Smooth muscle cell (in vitro differentiated cells): ENCODE results near the gene SLC49A4. TPM values are rescaled to one million over a fixed set of nuclear protein-coding genes. Genes with fewer than 3 reads are reported as not detected.

Source experiments
- DNase-seq: peaks from one replicate; lab custom pipeline; 2025; ENCODE audit not compliant: unreplicated experiment; lab: John Stamatoyannopoulos, UW
- H2AFZ ChIP-seq: fragments of 200-600 bp; sonication (generic); 2 replicates; pipeline ENCODE4 v1.6.0; 2016; ENCODE audit warnings: antibody characterized with exemption, low read depth, mild to moderate bottlenecking
- H3F3A ChIP-seq: fragments of 200-600 bp; sonication (generic); 2 replicates; pipeline ENCODE4 v1.6.0; 2017; ENCODE audit warnings: antibody characterized with exemption, low read depth
- H3K27ac ChIP-seq: fragments of 200-600 bp; sonication (generic); 2 replicates; pipeline ENCODE4 v1.5.1; 2016; ENCODE audit warnings: low read depth, mild to moderate bottlenecking
- H3K27me3 ChIP-seq: fragments of 200-600 bp; sonication (generic); 2 replicates; pipeline ENCODE4 v1.6.1; 2016; ENCODE audit warnings: low read depth, mild to moderate bottlenecking
- H3K36me3 ChIP-seq: fragments of 200-600 bp; sonication (generic); 2 replicates; pipeline ENCODE4 v1.5.1; 2016; ENCODE audit warnings: low read depth
- H3K4me1 ChIP-seq: fragments of 200-600 bp; sonication (generic); 2 replicates; pipeline ENCODE4 v1.5.1; 2016; ENCODE audit warnings: low read depth
- H3K4me2 ChIP-seq: fragments of 200-600 bp; sonication (generic); 2 replicates; pipeline ENCODE4 v1.6.0; 2016; ENCODE audit warnings: mild to moderate bottlenecking
- H3K4me3 ChIP-seq: fragments of 200-600 bp; sonication (generic); 2 replicates; pipeline ENCODE4 v1.5.1; 2016; ENCODE audit warnings: mild to moderate bottlenecking
- H3K79me2 ChIP-seq: fragments of 200-600 bp; sonication (generic); 2 replicates; pipeline ENCODE4 v1.6.0; 2016; ENCODE audit warnings: low read depth, mild to moderate bottlenecking
- H3K9ac ChIP-seq: fragments of 200-600 bp; sonication (generic); 2 replicates; pipeline ENCODE4 v1.6.0; 2016; ENCODE audit warnings: low read depth
- H3K9me3 ChIP-seq: fragments of 200-600 bp; sonication (generic); replicated peaks from 2 replicates; pipeline ENCODE4 v1.5.1; 2016; ENCODE audit warnings: low read depth
- H4K20me1 ChIP-seq: fragments of 200-600 bp; sonication (generic); 2 replicates; pipeline ENCODE4 v1.6.0; 2016; ENCODE audit warnings: low read depth
- WGBS: methylation state at CpG from one replicate; pipeline ENCODE4 v1.1.7; 2016; ENCODE audit warnings: low lambda C conversion rate; 5-methylcytosine and 5-hydroxymethylcytosine counted together
- polyA plus RNA-seq: library from polyadenylated mRNA; unstranded; fragments of >200 nt; fragmentation: Nextera tagmentation; extraction: Ambion mirVana; gene quantifications from 2 replicates; pipeline ENCODE4 v1.2.1, GENCODE V29; 2016
- total RNA-seq: library from RNA; depleted of rRNA; stranded (reverse); fragments of >200 nt; gene quantifications from 2 replicates; pipeline ENCODE4 v1.2.3, GENCODE V29; 2014
- TF ChIP-seq, protein P1 (sequence below): fragments of 200-600 bp; sonication (generic); IDR thresholded peaks from 2 replicates; pipeline ENCODE4 v1.5.1; 2017; ENCODE audit warnings: borderline replicate concordance, mild to moderate bottlenecking, antibody characterized with exemption; ENCODE audit not compliant: insufficient read depth, poor library complexity, severe bottlenecking

SLC49A4 gene
- total and polyA plus RNA-seq, 2 experiments from 2014 or later, result 7.8 to 19.5 TPM

DNA sequence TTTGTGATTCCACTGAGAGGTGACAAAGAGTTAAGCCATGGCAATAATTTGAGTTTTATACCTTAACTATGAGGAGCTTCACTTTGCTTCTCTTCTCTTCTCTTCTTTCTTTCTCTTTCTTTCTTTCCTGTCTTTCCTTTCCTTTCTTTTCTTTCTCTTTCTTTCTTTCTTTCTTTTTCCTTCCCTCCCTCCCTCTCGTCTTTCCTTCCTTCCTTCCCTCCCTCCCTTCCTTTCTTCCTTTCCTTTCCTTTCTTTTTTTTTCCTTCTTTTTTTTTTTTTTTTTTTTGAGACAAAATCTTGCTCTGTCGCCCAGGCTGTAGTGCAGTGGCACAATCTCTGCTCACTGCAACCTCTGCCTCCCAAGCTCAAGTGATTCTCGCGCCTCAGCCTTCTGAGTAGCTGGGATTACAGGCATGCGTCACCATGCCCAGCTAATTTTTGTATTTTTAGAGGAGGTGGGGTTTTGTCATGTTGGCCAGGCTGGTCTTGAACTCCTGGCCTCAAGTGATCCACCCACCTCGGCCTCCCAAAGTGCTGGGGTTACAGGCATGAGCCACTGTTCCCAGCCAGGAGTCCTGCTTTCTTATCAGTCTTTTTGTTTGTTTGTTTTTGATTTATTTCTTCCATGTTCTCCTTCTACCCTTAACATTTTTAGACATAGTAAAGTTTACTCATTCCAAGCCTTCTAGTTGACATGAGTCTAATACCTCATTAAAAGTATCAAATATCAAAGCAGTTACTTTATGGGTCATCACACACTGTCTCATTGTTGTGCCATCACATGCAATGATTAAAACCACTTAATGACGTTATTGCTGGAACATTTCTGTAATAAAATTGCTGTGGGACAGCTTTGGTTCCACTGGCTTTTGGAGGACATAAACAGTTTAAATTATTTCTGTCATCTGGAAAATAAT, 29.9 kb downstream of the SLC49A4 start:
- Histone ChIP-seq H3K4me1 (no peaks in the 10 kb centered on the region), H3K4me3 (no peak overlapping the region), H3K9me3 (no peaks in the 10 kb centered on the region), H3K9ac (peak overlapping the region; percentile 50), H3K4me2 (peak overlapping the region; percentile 31), H3K27ac (peak overlapping the region; percentile 85), H3K36me3 (peaks cover 6% of the 10 kb centered on the region), H3K79me2 (no peaks in the 10 kb centered on the region), H4K20me1 (no peaks in the 10 kb centered on the region), H3K27me3 (no peaks in the 10 kb centered on the region), H2AFZ (peak overlapping the region; percentile 22), H3F3A (peaks cover 3% of the 10 kb centered on the region)
- WGBS, result 76% methylated on average over 7 of the region's 7 CpGs
- no peak for DNase-seq
- TF ChIP-seq, protein P1, sequence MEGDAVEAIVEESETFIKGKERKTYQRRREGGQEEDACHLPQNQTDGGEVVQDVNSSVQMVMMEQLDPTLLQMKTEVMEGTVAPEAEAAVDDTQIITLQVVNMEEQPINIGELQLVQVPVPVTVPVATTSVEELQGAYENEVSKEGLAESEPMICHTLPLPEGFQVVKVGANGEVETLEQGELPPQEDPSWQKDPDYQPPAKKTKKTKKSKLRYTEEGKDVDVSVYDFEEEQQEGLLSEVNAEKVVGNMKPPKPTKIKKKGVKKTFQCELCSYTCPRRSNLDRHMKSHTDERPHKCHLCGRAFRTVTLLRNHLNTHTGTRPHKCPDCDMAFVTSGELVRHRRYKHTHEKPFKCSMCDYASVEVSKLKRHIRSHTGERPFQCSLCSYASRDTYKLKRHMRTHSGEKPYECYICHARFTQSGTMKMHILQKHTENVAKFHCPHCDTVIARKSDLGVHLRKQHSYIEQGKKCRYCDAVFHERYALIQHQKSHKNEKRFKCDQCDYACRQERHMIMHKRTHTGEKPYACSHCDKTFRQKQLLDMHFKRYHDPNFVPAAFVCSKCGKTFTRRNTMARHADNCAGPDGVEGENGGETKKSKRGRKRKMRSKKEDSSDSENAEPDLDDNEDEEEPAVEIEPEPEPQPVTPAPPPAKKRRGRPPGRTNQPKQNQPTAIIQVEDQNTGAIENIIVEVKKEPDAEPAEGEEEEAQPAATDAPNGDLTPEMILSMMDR, result no peak

DNA sequence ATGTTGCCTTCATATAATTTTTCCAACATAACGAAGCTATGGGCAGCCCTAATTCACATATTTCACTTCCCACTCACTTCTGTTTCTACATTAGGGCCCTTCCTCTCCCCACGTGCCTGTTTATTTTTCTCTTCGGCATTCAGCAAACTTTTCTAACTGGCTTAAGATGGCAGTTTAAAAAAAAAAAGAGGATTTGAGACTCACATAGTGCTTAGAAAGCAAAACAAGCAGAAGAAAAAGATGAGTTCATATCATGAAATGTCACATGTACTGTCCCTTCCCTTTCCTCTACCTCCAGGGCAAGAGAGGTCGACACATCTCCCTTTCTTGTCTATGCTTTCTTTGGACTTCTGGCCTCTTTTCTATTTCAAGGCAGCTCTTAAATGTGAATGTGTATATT, 30.6 kb downstream of the SLC49A4 start:
- Histone ChIP-seq H3K9ac (peak overlapping the region; percentile 50), H3K36me3 (peaks cover 6% of the 10 kb centered on the region), H3K4me1 (no peaks in the 10 kb centered on the region), H2AFZ (peak overlapping the region; percentile 22), H4K20me1 (no peaks in the 10 kb centered on the region), H3K27me3 (no peaks in the 10 kb centered on the region), H3K27ac (peak overlapping the region; percentile 85), H3K79me2 (no peaks in the 10 kb centered on the region), H3K9me3 (no peaks in the 10 kb centered on the region), H3F3A (peaks cover 3% of the 10 kb centered on the region), H3K4me3 (no peak overlapping the region), H3K4me2 (peak overlapping the region; percentile 31)
- WGBS, result 45% methylated on average over 4 of the region's 4 CpGs
- no peak for DNase-seq
- TF ChIP-seq, protein P1, result no peak

DNA sequence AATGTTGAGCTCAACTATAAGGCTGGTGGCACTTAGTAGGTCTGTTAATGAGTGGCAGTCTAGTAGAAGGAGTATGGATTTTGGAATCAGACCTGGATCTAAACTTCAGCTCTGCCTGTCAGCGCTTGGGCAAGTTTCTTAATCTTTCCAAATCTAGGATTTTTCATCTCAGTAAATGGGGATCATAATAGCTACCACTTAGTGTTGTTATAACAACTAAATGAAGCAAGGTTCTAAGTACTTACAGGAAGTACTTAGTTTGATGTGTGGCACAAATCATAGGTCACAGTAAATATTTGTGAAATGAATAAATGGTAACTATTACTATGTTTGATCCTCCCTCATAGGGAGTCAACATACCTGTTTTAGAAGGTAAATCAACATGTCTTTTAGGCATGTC, 31.4 kb downstream of the SLC49A4 start:
- no peak overlapping the region for H3K4me2 ChIP-seq
- H3K79me2 ChIP-seq, result no peaks in the 10 kb centered on the region
- H3K4me3 ChIP-seq, result no peak overlapping the region
- no peak overlapping the region for H3K9ac ChIP-seq
- peaks cover 6% of the 10 kb centered on the region for H3K36me3 ChIP-seq
- no peaks in the 10 kb centered on the region for H3K9me3 ChIP-seq
- H3K27me3 ChIP-seq, result no peaks in the 10 kb centered on the region
- no peak for DNase-seq
- no peaks in the 10 kb centered on the region for H3K4me1 ChIP-seq
- WGBS, result 93% methylated on average over 1 of the region's 1 CpG
- TF ChIP-seq, protein P1, result no peak
- peaks cover 3% of the 10 kb centered on the region for H3F3A ChIP-seq
- no peaks in the 10 kb centered on the region for H4K20me1 ChIP-seq
- no peak overlapping the region for H3K27ac ChIP-seq
- H2AFZ ChIP-seq, result no peak overlapping the region
